NCI-H1092 treated with DMSO at 0.1 percent for 48 hours (cell line): ENCODE measurements around the gene GPN3.
"Not testable (repeated sequence)": the region's sequence is repeated elsewhere in the genome, so short reads cannot be mapped to it uniquely, and the experiment has no call there.

Experiments used
- DNase-seq: peaks from one replicate; lab custom pipeline; 2025; lab: John Stamatoyannopoulos, UW

GPN3 gene

DNA sequence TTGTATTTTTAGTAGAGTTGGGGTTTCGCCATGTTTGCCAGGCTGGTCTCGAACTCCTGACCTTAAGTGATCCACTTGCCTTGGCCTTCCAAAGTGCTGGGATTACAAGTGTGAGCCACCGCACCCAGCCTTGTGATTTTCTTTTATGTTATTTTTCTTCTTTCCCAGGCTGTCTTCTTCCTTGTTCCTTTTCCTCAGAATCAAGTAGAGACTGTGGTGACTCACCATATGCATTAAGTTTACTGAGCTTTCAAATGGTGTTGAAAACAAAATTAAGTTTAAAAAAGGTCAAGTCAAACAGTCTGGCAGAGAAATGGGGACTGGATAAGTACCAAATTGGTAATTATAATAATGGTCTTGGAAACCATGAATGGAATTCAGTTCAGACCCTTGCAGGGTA is 23.6 kb downstream of the GPN3 start:
- DNase-seq: no peak

- DNase-seq: no peak
These were observed 31.8 kb downstream of the GPN3 start for GRCh38 chr12:110436231-110436630.

DNA sequence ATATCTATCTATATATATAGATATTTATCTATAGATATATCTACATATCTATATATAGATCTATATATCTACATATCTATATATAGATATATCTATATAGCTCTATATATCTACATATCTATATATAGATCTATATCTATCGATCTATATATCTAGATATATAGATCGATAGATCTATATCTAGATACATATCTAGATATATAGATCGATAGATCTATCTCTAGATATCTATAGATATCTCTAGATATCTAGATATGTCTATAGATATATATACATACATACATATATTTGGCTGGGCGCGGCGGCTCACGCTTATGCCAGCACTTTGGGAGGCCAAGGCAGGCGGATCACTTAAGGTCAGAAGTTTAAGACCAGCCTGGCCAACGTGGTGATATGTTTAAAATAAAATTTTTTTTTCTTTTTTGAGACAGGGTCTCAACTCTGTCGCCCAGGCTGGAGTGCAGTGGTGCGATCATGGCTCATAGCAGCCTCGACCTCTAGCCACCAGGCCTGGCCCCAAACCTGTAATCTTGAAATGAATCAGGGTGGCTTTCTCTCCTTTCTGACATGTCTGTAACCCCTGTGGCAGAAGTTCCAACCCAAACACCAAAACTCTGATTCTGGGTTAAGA is 36.0 kb downstream of the GPN3 start:
- DNase-seq: no peak

GRCh38 chr12:110429676-110430075 is 38.4 kb downstream of the GPN3 start:
- not testable (repeated sequence) for DNase-seq

DNA sequence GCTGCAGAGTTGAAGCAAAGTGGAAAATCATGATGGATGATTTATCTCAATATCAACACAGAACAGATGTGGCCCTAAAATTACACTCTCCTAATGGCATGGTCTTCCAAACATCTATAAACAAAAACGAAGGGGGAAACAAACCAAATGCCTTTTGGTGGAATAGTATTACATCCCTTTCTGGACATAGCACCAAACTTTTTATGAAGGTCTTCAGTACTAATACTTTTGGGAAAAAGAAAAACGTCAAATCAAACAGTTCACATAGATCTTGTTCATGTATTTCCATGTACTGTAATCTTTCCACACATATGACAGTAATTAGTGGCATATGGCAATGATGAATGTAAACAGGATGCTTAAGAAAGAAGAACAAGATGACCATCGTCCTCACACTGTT is 41.7 kb downstream of the GPN3 start:
- DNase-seq: no peak

DNA sequence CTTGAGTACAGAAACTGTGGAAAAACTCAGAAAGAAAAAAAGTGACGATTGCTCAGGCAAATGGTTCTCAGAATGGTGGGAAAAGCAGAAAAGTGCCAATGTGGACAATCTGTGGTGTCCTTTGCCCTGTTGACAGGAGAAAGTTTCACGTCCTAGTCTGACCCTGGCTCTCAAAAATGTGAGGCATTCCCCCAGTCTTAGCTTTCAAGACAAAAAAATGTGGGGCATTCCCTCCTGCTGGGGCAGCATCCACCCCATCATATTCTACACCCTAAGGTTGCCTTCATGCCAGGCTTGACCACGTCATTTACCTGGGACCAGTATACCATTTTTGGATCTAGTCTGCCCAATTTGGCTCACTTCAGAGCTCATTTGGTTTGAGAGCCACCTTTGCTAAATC is 43.8 kb downstream of the GPN3 start:
- no peak for DNase-seq

DNA sequence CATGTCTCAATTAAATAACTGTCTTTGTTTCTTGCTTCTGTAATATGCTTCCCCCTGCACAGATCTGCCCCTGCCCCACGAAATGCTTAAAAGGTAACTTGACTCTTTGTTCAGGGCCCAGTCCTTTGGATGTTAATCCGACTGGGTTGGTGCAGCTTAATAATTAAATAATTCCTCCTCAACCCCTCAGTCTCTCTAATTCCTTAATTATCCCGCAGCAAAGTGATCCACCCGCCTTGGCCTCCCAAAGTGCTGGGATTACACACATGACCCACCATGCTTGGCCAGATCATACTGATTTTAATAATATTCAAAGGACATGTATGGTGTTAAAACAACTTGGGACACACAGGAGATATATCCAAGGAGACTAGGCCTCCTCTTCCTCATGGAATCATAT is 46.4 kb downstream of the GPN3 start:
- DNase-seq: no peak

- no peak for DNase-seq
These were observed 46.8 kb downstream of the GPN3 start for GRCh38 chr12:110421159-110421661.

GRCh38 chr12:110420644-110421043 is 47.4 kb downstream of the GPN3 start:
- DNase-seq: not testable (repeated sequence)

DNA sequence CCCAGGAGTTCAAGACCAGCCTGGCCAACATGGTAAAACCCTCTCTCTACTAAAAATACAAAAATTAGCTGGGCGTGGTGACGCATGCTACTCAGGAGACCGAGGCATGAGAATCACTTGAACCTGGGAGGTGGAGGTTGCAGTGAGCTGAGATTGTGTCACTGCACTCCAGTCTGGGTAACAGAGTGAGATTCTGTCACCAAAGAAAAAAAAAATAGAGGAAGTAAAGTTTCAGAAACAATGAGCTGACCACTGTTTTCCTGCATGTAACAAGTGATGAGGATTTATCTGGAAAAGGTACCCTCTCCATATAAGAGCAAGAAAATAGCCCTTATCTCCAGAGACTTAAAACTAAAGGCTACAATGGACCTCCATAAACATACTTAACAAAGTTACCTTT is 50.9 kb downstream of the GPN3 start:
- DNase-seq: not testable (repeated sequence)

GRCh38 chr12:110410086-110410485 is 58.0 kb downstream of the GPN3 start:
- not testable (repeated sequence) for DNase-seq

- DNase-seq: not testable (repeated sequence)
These were observed 62.9 kb downstream of the GPN3 start for GRCh38 chr12:110405126-110405662.

DNA sequence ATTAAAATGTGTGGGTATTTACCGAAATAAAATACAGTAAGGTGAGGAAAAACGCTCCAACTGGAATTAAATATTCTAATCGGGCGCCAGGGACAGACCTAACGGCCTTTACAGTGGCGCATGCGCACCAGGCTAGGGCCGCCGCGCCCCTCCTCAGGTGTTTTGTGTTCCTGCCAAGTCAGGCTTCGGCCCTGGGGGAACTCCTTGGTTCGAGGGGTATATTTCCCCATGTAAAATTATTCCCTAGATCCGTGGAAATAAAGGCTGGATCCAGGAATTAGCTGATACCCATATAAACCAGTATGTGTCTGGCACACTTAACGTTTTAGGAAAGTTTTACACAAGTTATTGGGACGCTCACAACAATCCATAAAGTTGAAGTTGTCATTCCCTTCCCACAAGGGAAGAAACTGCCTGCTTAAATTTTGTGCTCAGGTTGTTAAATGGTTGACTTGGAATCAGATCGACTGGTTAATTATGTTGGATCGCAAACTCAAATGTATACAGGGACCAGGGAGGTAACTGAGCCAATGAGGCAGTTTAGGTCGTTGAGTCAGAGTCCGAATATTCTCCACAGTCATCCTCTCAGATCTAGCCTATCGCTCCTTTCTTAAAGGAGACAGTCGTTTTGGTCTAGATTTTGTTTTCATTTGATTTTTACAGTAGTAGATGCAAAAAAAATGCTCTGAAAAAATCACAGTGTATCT is 63.9 kb downstream of the GPN3 start:
- peak; percentile 77 for DNase-seq

DNA sequence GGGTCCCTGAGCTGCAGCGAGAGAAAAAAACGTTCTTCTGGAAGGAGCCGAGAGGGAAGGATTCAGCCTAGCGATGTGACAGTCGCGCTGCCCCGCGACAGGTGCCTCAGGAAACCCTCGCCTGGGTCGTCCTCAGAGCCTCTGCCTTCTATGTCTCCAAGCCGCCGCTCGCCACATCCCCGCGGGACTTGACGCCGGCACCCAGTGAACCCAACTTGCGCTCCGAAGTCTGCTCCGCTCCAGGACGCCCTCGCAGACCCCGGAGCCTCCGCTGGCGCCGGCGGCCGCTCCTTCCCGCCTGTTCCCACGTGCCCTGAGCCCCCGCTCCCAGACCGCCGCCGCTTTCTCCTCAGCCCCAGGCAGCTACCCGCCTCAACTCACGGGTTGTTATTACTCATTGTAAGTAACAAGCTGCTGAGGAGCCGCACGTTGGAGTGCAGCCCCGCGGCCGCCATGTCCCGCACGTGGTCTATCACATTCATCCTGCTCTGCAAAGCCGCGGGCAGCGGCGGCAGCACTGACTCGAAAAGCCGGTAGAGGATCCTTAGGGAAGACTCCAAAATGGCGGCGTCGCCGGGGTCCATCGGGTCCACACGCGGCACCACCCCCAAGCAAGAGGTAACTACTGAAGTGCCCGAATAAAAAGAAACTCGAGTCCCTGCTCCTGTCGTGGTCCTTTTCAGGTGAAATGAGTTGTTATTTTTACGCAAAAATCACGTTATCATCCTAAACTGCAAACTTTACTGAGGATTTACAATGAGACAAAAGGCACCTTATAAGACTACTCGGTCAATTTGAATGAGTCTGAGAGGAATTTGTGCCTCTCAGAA is 64.7 kb downstream of the GPN3 start, which contains the start of gene ANAPC7:
Gene ANAPC7 (minus strand): TSS at position 563 of the 830 bp plus-strand sequence. CDS start 81 bp downstream, at position 482.
- peak; percentile 83 for DNase-seq
